ENCODE data around the gene DNAJB5. TPM values are rescaled to one million over a fixed set of nuclear protein-coding genes. Genes with fewer than 3 reads are reported as not detected.

DNAJB5 gene
- polyA plus RNA-seq, 1 donor from 2014 or later = 99.1 TPM

DNA sequence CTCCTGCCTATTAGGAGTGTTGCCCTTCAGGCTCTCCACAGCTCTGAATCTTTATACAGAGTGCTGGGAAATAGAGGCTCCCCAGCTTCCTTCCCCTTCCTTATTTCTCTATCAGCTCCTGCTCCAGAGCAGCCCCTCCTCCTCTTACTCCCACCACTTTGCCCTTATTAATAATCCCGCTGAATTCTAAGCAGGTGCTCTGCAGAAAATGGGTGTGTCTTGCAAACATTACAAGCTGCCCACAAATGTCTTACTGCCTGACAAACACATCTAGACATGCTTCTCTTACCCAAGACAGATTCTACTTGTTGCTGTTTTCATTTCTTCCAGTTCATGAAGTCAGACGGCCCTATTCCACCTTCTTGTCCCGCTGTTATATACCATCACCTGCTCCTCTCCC, 25.1 kb upstream of the DNAJB5 start:
- Histone ChIP-seq H3K36me3 (ENCODE audit: insufficient read depth, low read length) (no peaks in the 10 kb centered on the region), H3K27ac (ENCODE audit: low read length) (no peak overlapping the region), H3K9me2 (ENCODE audit: insufficient read depth, low read length) (no peaks in the 10 kb centered on the region), H3K9me3 (ENCODE audit: low read length) (no peaks in the 10 kb centered on the region), H2AFZ (ENCODE audit: low read depth, low read length) (no peak overlapping the region), H3K79me2 (replicated peaks; ENCODE audit: insufficient read depth, low read length) (no peaks in the 10 kb centered on the region), H3K9ac (ENCODE audit: low read length) (no peak overlapping the region), H3K27me3 (ENCODE audit: insufficient read depth, low read depth, low read length) (peaks cover 4% of the 10 kb centered on the region), H3K4me3 (ENCODE audit: low read length) (no peak overlapping the region), H3F3A (ENCODE audit: insufficient read depth, low read length, poor library complexity, severe bottlenecking) (no peaks in the 10 kb centered on the region), H4K20me1 (ENCODE audit: insufficient read depth) (no peaks in the 10 kb centered on the region), H3K4me2 (ENCODE audit: low read length) (no peak overlapping the region)
- TF ChIP-seq RAD21 (conservative IDR thresholded peaks at IDR 0.05) = no peak
- TF ChIP-seq, protein P1, sequence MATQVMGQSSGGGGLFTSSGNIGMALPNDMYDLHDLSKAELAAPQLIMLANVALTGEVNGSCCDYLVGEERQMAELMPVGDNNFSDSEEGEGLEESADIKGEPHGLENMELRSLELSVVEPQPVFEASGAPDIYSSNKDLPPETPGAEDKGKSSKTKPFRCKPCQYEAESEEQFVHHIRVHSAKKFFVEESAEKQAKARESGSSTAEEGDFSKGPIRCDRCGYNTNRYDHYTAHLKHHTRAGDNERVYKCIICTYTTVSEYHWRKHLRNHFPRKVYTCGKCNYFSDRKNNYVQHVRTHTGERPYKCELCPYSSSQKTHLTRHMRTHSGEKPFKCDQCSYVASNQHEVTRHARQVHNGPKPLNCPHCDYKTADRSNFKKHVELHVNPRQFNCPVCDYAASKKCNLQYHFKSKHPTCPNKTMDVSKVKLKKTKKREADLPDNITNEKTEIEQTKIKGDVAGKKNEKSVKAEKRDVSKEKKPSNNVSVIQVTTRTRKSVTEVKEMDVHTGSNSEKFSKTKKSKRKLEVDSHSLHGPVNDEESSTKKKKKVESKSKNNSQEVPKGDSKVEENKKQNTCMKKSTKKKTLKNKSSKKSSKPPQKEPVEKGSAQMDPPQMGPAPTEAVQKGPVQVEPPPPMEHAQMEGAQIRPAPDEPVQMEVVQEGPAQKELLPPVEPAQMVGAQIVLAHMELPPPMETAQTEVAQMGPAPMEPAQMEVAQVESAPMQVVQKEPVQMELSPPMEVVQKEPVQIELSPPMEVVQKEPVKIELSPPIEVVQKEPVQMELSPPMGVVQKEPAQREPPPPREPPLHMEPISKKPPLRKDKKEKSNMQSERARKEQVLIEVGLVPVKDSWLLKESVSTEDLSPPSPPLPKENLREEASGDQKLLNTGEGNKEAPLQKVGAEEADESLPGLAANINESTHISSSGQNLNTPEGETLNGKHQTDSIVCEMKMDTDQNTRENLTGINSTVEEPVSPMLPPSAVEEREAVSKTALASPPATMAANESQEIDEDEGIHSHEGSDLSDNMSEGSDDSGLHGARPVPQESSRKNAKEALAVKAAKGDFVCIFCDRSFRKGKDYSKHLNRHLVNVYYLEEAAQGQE (IDR thresholded peaks at IDR 0.05; ENCODE audit: borderline replicate concordance) = no peak
- no peak for TF ChIP-seq POLR2AphosphoS5 (IDR thresholded peaks at IDR 0.05)
- no peak for TF ChIP-seq SMC3 (conservative IDR thresholded peaks at IDR 0.05; ENCODE audit: poor library complexity)
- no peak for TF ChIP-seq MXI1 (conservative IDR thresholded peaks at IDR 0.05; ENCODE audit: poor library complexity, severe bottlenecking)
- TF ChIP-seq, protein P2, sequence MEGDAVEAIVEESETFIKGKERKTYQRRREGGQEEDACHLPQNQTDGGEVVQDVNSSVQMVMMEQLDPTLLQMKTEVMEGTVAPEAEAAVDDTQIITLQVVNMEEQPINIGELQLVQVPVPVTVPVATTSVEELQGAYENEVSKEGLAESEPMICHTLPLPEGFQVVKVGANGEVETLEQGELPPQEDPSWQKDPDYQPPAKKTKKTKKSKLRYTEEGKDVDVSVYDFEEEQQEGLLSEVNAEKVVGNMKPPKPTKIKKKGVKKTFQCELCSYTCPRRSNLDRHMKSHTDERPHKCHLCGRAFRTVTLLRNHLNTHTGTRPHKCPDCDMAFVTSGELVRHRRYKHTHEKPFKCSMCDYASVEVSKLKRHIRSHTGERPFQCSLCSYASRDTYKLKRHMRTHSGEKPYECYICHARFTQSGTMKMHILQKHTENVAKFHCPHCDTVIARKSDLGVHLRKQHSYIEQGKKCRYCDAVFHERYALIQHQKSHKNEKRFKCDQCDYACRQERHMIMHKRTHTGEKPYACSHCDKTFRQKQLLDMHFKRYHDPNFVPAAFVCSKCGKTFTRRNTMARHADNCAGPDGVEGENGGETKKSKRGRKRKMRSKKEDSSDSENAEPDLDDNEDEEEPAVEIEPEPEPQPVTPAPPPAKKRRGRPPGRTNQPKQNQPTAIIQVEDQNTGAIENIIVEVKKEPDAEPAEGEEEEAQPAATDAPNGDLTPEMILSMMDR (IDR thresholded peaks at IDR 0.05; ENCODE audit: poor library complexity, severe bottlenecking) = no peak
- no peak for TF ChIP-seq TAF1 (IDR thresholded peaks at IDR 0.05; ENCODE audit: low read depth)
- TF ChIP-seq EZH2 (IDR thresholded peaks at IDR 0.05; ENCODE audit: borderline replicate concordance, insufficient read depth, low read length, poor library complexity, severe bottlenecking) = no peak
- no peak for TF ChIP-seq EP300 (conservative IDR thresholded peaks at IDR 0.05; ENCODE audit: poor library complexity, severe bottlenecking)

DNA sequence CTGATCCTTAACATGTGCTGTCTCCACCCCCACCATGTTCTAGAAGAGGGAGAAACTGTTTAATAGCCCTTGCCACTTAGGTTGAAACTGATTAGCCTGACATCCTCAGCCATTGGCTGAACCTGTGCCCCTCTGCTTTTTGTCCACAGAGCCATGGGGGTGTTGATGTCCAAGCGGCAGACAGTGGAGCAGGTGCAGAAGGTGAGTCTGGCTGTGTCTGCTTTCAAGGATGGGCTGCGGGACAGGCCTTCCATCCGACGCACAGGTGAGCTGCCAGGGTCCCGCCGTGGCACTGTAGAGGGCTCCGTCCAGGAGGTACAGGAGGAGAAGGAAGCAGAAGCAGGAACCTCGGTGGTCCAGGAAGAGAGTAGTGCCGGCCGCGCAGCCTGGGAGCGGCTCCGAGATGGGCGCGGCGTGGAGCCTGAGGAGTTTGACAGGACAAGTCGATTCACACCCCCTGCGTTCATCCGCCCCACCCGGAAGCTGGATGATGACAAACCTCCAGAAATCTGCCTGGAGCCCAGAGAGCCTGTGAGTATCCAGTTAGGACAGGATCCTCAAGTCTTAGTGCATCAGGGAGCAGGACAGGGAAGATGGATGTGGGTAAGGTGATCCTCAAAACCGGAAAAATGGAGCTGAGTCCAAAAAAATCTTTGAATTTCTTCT, 18.3 kb upstream of the DNAJB5 start:
- Histone ChIP-seq H3K27ac (ENCODE audit: low read length) (no peak overlapping the region), H3K4me2 (ENCODE audit: low read length) (no peak overlapping the region), H2AFZ (ENCODE audit: low read depth, low read length) (no peak overlapping the region), H4K20me1 (ENCODE audit: insufficient read depth) (no peaks in the 10 kb centered on the region), H3K9me3 (ENCODE audit: low read length) (no peaks in the 10 kb centered on the region), H3K4me3 (ENCODE audit: low read length) (no peak overlapping the region), H3K36me3 (ENCODE audit: insufficient read depth, low read length) (no peaks in the 10 kb centered on the region), H3F3A (ENCODE audit: insufficient read depth, low read length, poor library complexity, severe bottlenecking) (no peaks in the 10 kb centered on the region), H3K9ac (ENCODE audit: low read length) (no peak overlapping the region), H3K27me3 (ENCODE audit: insufficient read depth, low read depth, low read length) (no peaks in the 10 kb centered on the region), H3K79me2 (replicated peaks; ENCODE audit: insufficient read depth, low read length) (no peaks in the 10 kb centered on the region), H3K9me2 (ENCODE audit: insufficient read depth, low read length) (no peaks in the 10 kb centered on the region)
- TF ChIP-seq RAD21 (conservative IDR thresholded peaks at IDR 0.05) = no peak
- no peak for TF ChIP-seq EZH2 (IDR thresholded peaks at IDR 0.05; ENCODE audit: borderline replicate concordance, insufficient read depth, low read length, poor library complexity, severe bottlenecking)
- TF ChIP-seq SMC3 (conservative IDR thresholded peaks at IDR 0.05; ENCODE audit: poor library complexity) = no peak
- TF ChIP-seq POLR2AphosphoS5 (IDR thresholded peaks at IDR 0.05) = no peak
- TF ChIP-seq, protein P1 (IDR thresholded peaks at IDR 0.05; ENCODE audit: borderline replicate concordance) = no peak
- no peak for TF ChIP-seq MXI1 (conservative IDR thresholded peaks at IDR 0.05; ENCODE audit: poor library complexity, severe bottlenecking)
- no peak for TF ChIP-seq TAF1 (IDR thresholded peaks at IDR 0.05; ENCODE audit: low read depth)
- TF ChIP-seq, protein P2 (IDR thresholded peaks at IDR 0.05; ENCODE audit: poor library complexity, severe bottlenecking) = no peak
- TF ChIP-seq EP300 (conservative IDR thresholded peaks at IDR 0.05; ENCODE audit: poor library complexity, severe bottlenecking) = no peak

All from neural cell (in vitro differentiated cells).